Activated CD4-positive, alpha-beta T cell treated with anti-CD3 and anti-CD28 coated beads for 48 hours (primary cell): ENCODE measurements around the gene BAIAP2L2.
"Not testable (repeated sequence)": the region's sequence is repeated elsewhere in the genome, so short reads cannot be mapped to it uniquely, and the experiment has no call there.

Experiments
- DNase-seq: peaks from one replicate; pipeline ENCODE4 v3.0.0-alpha.2; 2020

The BAIAP2L2 gene

GRCh38 chr22:38080474-38080849, 30.0 kb downstream of the BAIAP2L2 start:
- no peak for DNase-seq

- no peak for DNase-seq
Observed at GRCh38 chr22:38079804-38080203, 30.7 kb downstream of the BAIAP2L2 start.

GRCh38 chr22:38079208-38079607, 31.3 kb downstream of the BAIAP2L2 start:
- DNase-seq, result not testable (repeated sequence)

- no peak for DNase-seq
Observed at GRCh38 chr22:38078046-38078840, 32.2 kb downstream of the BAIAP2L2 start.

- DNase-seq, result no peak
Observed at GRCh38 chr22:38077595-38077994, 32.9 kb downstream of the BAIAP2L2 start.

- DNase-seq, result no peak
Observed at GRCh38 chr22:38077096-38077495, 33.4 kb downstream of the BAIAP2L2 start.

GRCh38 chr22:38075961-38076360, 34.5 kb downstream of the BAIAP2L2 start:
- DNase-seq, result no peak

GRCh38 chr22:38075105-38075825, 35.2 kb downstream of the BAIAP2L2 start:
- no peak for DNase-seq

- no peak for DNase-seq
Observed at GRCh38 chr22:38074181-38075104, 36.0 kb downstream of the BAIAP2L2 start.

GRCh38 chr22:38073150-38074130, 37.0 kb downstream of the BAIAP2L2 start:
- DNase-seq, result no peak

GRCh38 chr22:38072322-38073149, 37.9 kb downstream of the BAIAP2L2 start:
- DNase-seq, result no peak

- no peak for DNase-seq
Observed at GRCh38 chr22:38071421-38072321, 38.8 kb downstream of the BAIAP2L2 start.

GRCh38 chr22:38070250-38070921, 40.1 kb downstream of the BAIAP2L2 start:
- DNase-seq, result no peak

- no peak for DNase-seq
Observed at GRCh38 chr22:38069372-38070249, 40.9 kb downstream of the BAIAP2L2 start.

- no peak for DNase-seq
Observed at GRCh38 chr22:38068641-38069371, 41.7 kb downstream of the BAIAP2L2 start.

GRCh38 chr22:38067761-38068360, 42.6 kb downstream of the BAIAP2L2 start:
- no peak for DNase-seq

GRCh38 chr22:38067028-38067415, 43.5 kb downstream of the BAIAP2L2 start:
- no peak for DNase-seq
